HepG2 (cell line): ENCODE results near the gene C2CD3. TPM values are rescaled to one million over a fixed set of nuclear protein-coding genes. Genes with fewer than 3 reads are reported as not detected.

Experiments used
- FOXA1 ChIP-seq, 2 experiments: fragments of 450-650 bp in 1 of 2; sonication (generic) in 1 of 2; formaldehyde crosslinking in 1 of 2; IDR thresholded peaks; 2 replicates each; pipeline versions ENCODE4 v1.4.0 to v1.6.1; 2016 to 2020; ENCODE audit warnings: missing genetic modification reagents in 1 of 2
- ISL2 ChIP-seq: sonication (generic); formaldehyde crosslinking; IDR thresholded peaks from 2 replicates; pipeline ENCODE4 v1.5.0; 2020; ENCODE audit warnings: missing genetic modification reagents
- SALL1 ChIP-seq: sonication (generic); formaldehyde crosslinking; IDR thresholded peaks from 2 replicates; pipeline ENCODE4 v1.8.0; 2022; ENCODE audit warnings: mild to moderate bottlenecking, missing genetic modification reagents
- SMYD3 ChIP-seq: sonication (generic); formaldehyde crosslinking; IDR thresholded peaks from 2 replicates; pipeline ENCODE4 v1.8.1; 2023; ENCODE audit warnings: mild to moderate bottlenecking, missing genetic modification reagents
- TFDP1 ChIP-seq: IDR thresholded peaks from 2 replicates; pipeline ENCODE4 v1.6.1; 2016; ENCODE audit warnings: missing compliant biosample characterization, missing genetic modification reagents, borderline replicate concordance
- XRCC5 ChIP-seq: fragments of 200-400 bp; formaldehyde crosslinking; optimal IDR thresholded peaks from 2 replicates; pipeline ENCODE3; 2017; ENCODE audit warnings: mild to moderate bottlenecking, low read length
- ZBTB42 ChIP-seq: sonication (generic); formaldehyde crosslinking; IDR thresholded peaks from 2 replicates; pipeline ENCODE4 v1.5.0; 2020; ENCODE audit warnings: mild to moderate bottlenecking, missing genetic modification reagents
- ZFP1 ChIP-seq: IDR thresholded peaks from 2 replicates; pipeline ENCODE4 v1.6.1; 2016
- ZFY ChIP-seq: sonication (generic); formaldehyde crosslinking; IDR thresholded peaks from 2 replicates; pipeline ENCODE4 v1.4.0; 2020; ENCODE audit warnings: missing genetic modification reagents
- ZIK1 ChIP-seq: sonication (generic); formaldehyde crosslinking; IDR thresholded peaks from 2 replicates; pipeline ENCODE4 v1.5.0; 2020; ENCODE audit warnings: mild to moderate bottlenecking, low read depth, missing genetic modification reagents, borderline replicate concordance
- ZNF232 ChIP-seq: sonication (generic); formaldehyde crosslinking; IDR thresholded peaks from 2 replicates; pipeline ENCODE4 v1.4.0; 2020; ENCODE audit warnings: missing genetic modification reagents, borderline replicate concordance
- ZNF318 ChIP-seq: sonication (generic); formaldehyde crosslinking; IDR thresholded peaks from 2 replicates; pipeline ENCODE4 v1.4.0; 2020; ENCODE audit warnings: mild to moderate bottlenecking, missing genetic modification reagents
- ZNF354B ChIP-seq: sonication (generic); formaldehyde crosslinking; IDR thresholded peaks from 2 replicates; pipeline ENCODE4 v1.8.0; 2022; ENCODE audit warnings: mild to moderate bottlenecking, missing genetic modification reagents
- ZNF451 ChIP-seq: sonication (generic); formaldehyde crosslinking; IDR thresholded peaks from 2 replicates; pipeline ENCODE4 v1.5.0; 2020; ENCODE audit warnings: mild to moderate bottlenecking, missing genetic modification reagents
- ZNF556 ChIP-seq: sonication (generic); formaldehyde crosslinking; IDR thresholded peaks from 2 replicates; pipeline ENCODE4 v1.4.0; 2020; ENCODE audit warnings: mild to moderate bottlenecking, missing genetic modification reagents, borderline replicate concordance
- ZNF572 ChIP-seq: sonication (generic); formaldehyde crosslinking; IDR thresholded peaks from 2 replicates; pipeline ENCODE4 v1.5.1; 2020; ENCODE audit warnings: mild to moderate bottlenecking, missing genetic modification reagents
- ZNF713 ChIP-seq: sonication (generic); formaldehyde crosslinking; IDR thresholded peaks from 2 replicates; pipeline ENCODE4 v1.4.0; 2020; ENCODE audit warnings: mild to moderate bottlenecking, missing genetic modification reagents
- ZNF788 ChIP-seq: sonication (generic); formaldehyde crosslinking; IDR thresholded peaks from 2 replicates; pipeline ENCODE4 v1.5.0; 2020; ENCODE audit warnings: mild to moderate bottlenecking, missing genetic modification reagents, borderline replicate concordance
- polyA plus RNA-seq, 8 experiments: library from polyadenylated mRNA; depleted of rRNA in 3 of 8; stranded (reverse) in 7 of 8; unstranded in 1 of 8; fragments of >200 nt; fragmentation: Illumina TruSeq in 4 of 8; extraction: Trizol in 4 of 8; gene quantifications; 2 replicates each; pipeline versions ENCODE4 v1.2.1 to v1.2.3, GENCODE V29; 2011 to 2016; ENCODE audit warnings: low read depth in 4 of 8, missing spikeins in 1 of 8, mixed read lengths in 1 of 8; ENCODE audit not compliant: insufficient read depth in 1 of 8
- total RNA-seq, 5 experiments: library from RNA; depleted of rRNA; stranded (reverse); fragments of >200 nt; fragmentation: Illumina TruSeq; extraction: Trizol; gene quantifications; 2 replicates each; pipeline ENCODE4 v1.2.3, GENCODE V29; 2016; ENCODE audit warnings: low read depth in 1 of 5

The C2CD3 gene
- total and polyA plus RNA-seq, 2 of the 13 experiments (the other 11 are each of a cell fraction or from before 2014, with no cell fraction given), result 5.5 to 6.4 TPM

GRCh38 chr11:74170694-74171629 is at the start of gene C2CD3, which contains the start of gene PPME1 (continued):
- peak; percentile 96 for TF ChIP-seq ZNF556 (CRISPR knock-in tag)
- 0 out of 2 replicates have a peak, but pooled peaks have one; percentile 52 for TF ChIP-seq ZNF713
- TF ChIP-seq XRCC5, result peak; percentile 92
- no peak; the same call in 1 of the 2 replicates for TF ChIP-seq SMYD3 (CRISPR knock-in tag)
- TF ChIP-seq SALL1 (CRISPR knock-in tag), result peak; percentile 83
- TF ChIP-seq ZNF232, result 0 out of 2 replicates have a peak, but pooled peaks have one; percentile 78
- TF ChIP-seq FOXA1 (IDR thresholded peaks at IDR 0.05), result no peak
- peak; percentile 73; the same call in 1 of the 2 replicates for TF ChIP-seq FOXA1 (CRISPR knock-in tag; IDR thresholded peaks at IDR 0.05)
- TF ChIP-seq ZNF788 (CRISPR knock-in tag), result peak; percentile 89
- TF ChIP-seq ZNF572, result peak; percentile 70; the same call in 1 of the 2 replicates
- peak; percentile 56; the same call in 1 of the 2 replicates for TF ChIP-seq ZNF451 (CRISPR knock-in tag)
- peak; percentile 59; the same call in 1 of the 2 replicates for TF ChIP-seq ZFP1 (CRISPR knock-in tag)
- TF ChIP-seq ZNF318 (CRISPR knock-in tag), result peak; percentile 79; the same call in 1 of the 2 replicates
- TF ChIP-seq ISL2 (CRISPR knock-in tag), result peak; percentile 53
- peak; percentile 93 for TF ChIP-seq ZFY (CRISPR knock-in tag)
- TF ChIP-seq TFDP1 (CRISPR knock-in tag), result peak; percentile 82
- no peak for TF ChIP-seq ZBTB42 (CRISPR knock-in tag)
- no peak for TF ChIP-seq ZNF354B (CRISPR knock-in tag)
- TF ChIP-seq ZIK1 (CRISPR knock-in tag), result peak; percentile 61; the same call in 1 of the 2 replicates
